ENCODE data around the gene TTC33.

Gene TTC33

GRCh38 chr5:40474250-40474649, 281.5 kb downstream of the TTC33 start:
- TF ChIP-seq CTCF (IDR thresholded peaks at IDR 0.05) = no peak

GRCh38 chr5:40465416-40465815, 290.3 kb downstream of the TTC33 start:
- no peak for TF ChIP-seq CTCF (IDR thresholded peaks at IDR 0.05)

- TF ChIP-seq CTCF (IDR thresholded peaks at IDR 0.05) = no peak
Observed at GRCh38 chr5:40464511-40464910, 291.2 kb downstream of the TTC33 start.

Measured in LNCAP (cell line).